A172 (cell line): Measurements from ENCODE around the gene FLNB. TPM values are rescaled to one million over a fixed set of nuclear protein-coding genes. Genes with fewer than 3 reads are reported as not detected.
A peak's percentile ranks its signal among the peaks of the same experiment; 100 is the strongest.

Source experiments
- DNase-seq: peaks from one replicate; pipeline ENCODE4 v3.0.0-alpha.2; 2015; ENCODE audit warnings: low spot score
- total RNA-seq: library from RNA; depleted of rRNA; stranded (reverse); fragments of >200 nt; shearing (Covaris generic); gene quantifications from 2 replicates; pipeline ENCODE4 v1.2.3, GENCODE V29; 2014; rRNA removed

Gene FLNB, protein sequence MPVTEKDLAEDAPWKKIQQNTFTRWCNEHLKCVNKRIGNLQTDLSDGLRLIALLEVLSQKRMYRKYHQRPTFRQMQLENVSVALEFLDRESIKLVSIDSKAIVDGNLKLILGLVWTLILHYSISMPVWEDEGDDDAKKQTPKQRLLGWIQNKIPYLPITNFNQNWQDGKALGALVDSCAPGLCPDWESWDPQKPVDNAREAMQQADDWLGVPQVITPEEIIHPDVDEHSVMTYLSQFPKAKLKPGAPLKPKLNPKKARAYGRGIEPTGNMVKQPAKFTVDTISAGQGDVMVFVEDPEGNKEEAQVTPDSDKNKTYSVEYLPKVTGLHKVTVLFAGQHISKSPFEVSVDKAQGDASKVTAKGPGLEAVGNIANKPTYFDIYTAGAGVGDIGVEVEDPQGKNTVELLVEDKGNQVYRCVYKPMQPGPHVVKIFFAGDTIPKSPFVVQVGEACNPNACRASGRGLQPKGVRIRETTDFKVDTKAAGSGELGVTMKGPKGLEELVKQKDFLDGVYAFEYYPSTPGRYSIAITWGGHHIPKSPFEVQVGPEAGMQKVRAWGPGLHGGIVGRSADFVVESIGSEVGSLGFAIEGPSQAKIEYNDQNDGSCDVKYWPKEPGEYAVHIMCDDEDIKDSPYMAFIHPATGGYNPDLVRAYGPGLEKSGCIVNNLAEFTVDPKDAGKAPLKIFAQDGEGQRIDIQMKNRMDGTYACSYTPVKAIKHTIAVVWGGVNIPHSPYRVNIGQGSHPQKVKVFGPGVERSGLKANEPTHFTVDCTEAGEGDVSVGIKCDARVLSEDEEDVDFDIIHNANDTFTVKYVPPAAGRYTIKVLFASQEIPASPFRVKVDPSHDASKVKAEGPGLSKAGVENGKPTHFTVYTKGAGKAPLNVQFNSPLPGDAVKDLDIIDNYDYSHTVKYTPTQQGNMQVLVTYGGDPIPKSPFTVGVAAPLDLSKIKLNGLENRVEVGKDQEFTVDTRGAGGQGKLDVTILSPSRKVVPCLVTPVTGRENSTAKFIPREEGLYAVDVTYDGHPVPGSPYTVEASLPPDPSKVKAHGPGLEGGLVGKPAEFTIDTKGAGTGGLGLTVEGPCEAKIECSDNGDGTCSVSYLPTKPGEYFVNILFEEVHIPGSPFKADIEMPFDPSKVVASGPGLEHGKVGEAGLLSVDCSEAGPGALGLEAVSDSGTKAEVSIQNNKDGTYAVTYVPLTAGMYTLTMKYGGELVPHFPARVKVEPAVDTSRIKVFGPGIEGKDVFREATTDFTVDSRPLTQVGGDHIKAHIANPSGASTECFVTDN (N-terminal part only)
- total RNA-seq: 225 and 260 TPM in 2 replicates

GRCh38 chr3:58008141-58009025 lies at the start of gene FLNB:
TSS of gene FLNB (plus strand) at chr3:58008422. CDS start at chr3:58008565, 143 bp downstream.
- DNase-seq: peak; percentile 60

- peak; percentile 93 for DNase-seq
Observed at GRCh38 chr3:57958642-57959422, 49.4 kb upstream of the FLNB start.

DNA sequence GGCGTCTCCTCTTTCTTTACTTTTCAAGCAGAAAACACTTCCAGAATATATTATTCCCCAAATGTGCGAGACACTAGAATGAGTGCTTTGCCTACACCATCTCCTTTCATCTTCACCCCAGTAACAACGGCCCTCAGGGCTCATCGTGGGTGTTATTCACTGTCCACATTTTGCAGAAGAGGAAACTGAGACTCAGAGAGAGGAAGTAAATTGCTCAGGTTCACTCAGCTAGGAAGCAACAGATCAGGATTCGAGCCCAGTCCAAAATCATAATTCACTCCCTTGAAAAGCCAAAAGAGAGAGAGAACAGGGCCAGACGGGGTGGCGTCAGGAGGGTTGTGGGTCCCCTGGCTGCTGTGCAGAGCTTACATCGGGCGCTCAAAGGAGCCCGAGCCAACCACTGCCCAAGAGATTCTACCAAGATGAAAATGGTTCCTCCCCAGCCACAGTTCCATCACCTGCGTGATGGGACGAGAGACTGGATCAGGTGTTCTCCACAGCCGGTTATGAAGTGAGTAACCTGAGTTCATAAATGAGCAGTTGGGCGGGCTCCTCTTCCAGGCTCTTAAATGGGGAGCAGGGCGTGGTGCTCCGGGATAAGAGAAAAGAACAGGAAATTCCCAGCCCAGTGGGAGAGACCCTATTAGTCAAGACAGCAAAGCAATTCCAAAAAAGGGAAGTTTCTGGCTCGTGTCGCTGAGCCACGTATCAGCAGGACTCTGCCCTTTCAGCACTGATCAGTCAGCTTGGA lies 48.6 kb upstream of the FLNB start:
- peak; percentile 97 for DNase-seq

- DNase-seq: no peak
Observed at GRCh38 chr3:57960174-57960505, 48.1 kb upstream of the FLNB start.

- no peak for DNase-seq
Observed at GRCh38 chr3:57961177-57961827, 46.9 kb upstream of the FLNB start.

GRCh38 chr3:57961828-57962447 lies 46.3 kb upstream of the FLNB start:
- peak; percentile 77 for DNase-seq

GRCh38 chr3:57962448-57962834 lies 45.8 kb upstream of the FLNB start:
- no peak for DNase-seq

GRCh38 chr3:57963811-57964346 lies 44.3 kb upstream of the FLNB start:
- no peak for DNase-seq

GRCh38 chr3:57966829-57967228 lies 41.4 kb upstream of the FLNB start:
- DNase-seq: no peak

DNA sequence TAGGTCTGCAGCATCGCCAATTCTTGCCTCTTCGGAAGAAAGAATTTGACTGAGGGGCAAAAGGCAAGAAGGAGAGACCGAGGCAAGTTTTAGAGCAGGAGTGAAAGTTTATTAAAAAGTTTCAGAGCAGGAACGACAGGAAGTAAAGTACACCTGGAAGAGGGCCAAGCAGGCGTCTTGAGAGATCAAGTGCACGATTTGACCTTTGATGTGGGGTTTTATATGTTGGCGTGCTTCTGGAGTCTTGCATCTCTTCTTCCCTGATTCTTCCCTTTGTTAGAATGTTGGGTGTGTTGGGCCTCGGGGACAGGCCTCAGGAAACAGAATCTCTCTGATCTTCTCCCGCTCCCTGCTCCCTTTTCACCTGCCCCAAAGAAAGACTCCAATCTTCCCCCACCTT lies 40.6 kb upstream of the FLNB start:
- no peak for DNase-seq

GRCh38 chr3:57968501-57968900 lies 39.7 kb upstream of the FLNB start:
- DNase-seq: no peak

DNA sequence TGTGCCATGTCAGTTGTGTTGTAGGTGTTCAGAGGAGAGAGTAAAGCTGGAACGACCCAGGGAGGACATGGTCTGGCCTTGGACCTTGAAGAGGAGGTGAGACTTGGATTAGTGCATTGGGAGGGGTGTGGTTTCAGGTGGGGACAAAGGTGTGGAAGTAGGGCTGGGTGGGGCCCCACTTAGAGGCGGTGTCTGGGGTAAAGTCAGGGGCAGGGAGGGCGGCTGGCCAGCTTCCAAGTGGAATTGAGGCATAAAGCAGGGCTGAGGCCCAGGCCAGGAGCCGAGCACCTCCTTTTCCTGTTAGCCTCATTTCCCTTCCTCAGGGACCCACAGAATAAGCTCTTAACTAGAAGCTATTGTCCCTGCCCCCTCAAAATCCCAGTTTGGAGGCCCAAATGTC lies 36.2 kb upstream of the FLNB start:
- no peak for DNase-seq

DNA sequence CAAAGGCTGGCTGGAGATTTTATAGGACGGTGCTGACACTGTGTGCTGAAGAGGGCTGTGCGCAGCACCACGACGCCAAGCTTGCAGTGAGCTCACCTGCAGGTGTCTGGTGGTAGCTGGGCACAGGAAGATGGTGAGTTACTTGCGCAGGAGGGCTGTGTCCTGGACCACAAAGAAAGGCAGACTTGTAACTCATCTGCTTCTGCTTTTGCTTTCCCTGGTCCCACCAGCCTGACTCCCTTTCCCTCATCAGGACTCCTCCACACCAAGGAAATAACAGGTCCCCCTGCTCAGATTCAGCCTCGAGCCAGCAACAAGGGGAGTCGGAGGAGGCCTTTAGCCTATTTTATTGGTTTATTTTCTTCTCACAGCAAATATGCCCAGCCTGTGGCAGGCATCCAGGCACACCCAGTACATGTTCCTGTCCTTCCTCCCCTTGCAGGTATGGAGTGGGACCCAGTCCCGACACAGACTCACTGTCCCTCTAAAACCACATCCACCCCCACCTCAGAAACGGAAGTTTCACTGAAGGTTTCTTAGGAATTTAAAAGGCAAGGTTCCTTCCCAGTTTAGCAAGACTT lies 35.6 kb upstream of the FLNB start:
- DNase-seq: peak; percentile 74

DNA sequence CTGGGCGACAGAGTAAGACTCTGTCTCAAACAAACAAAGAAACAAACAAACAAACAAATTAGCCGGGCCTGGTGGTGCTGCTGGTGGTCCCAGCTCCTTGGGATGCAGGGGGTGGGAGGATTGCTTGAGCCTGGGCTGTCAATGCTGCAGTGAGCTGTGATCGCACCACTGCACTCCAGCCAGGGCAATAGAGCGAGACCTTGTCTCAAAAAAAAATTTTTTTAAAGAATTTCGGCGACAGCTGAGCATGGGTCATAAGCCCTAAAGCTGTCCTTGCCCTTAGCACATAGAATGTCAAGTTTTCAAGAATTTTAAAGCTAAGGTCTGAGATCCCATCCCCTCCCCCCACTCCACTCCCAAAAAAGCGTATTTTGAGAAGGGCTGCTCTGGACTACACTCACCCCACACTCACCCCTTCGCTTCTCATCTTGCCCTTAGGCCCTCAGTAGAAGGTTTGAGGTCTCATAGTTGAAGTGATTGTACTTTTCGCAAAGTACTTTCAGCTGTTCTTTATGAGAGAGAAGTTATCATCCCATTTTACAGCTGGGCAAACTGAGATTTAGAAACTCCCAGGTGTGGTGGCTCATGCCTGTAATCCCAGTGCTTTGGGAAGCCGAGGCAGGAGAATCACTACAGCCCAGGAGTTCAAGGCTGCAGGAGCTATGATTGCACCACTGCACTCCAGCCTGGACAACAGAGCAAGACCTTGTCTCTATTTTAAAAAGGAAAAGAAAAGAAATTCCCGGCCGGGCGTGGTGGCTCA lies 34.3 kb upstream of the FLNB start:
- DNase-seq: no peak

DNA sequence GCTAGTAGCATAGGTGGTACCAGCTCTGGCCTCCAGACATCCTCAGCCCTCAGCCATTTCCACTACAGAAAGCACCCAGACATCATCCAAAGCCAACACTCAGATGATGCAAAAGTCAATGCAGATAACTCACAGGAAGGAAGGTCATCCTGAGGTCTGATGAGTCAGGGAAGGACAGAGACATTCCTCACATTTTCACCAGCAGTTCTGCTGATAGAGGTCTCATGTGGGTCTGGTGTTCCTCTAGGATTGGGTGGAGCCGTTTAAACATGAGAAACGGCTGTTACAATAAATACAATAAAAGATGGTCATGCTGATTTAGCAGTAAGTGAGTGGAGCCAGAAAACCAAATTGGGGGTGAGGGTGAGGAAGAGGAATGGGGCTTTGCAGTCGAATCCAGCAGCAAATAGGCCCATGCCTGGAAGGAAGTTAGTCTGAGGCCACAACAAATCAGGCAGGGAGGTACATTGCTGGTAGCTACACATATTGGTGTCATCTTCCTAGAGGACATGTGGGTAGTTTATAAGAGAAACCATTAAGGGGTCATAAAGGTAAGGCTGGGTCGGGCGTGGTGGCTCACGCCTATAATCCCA lies 33.3 kb upstream of the FLNB start:
- peak; percentile 99 for DNase-seq

DNA sequence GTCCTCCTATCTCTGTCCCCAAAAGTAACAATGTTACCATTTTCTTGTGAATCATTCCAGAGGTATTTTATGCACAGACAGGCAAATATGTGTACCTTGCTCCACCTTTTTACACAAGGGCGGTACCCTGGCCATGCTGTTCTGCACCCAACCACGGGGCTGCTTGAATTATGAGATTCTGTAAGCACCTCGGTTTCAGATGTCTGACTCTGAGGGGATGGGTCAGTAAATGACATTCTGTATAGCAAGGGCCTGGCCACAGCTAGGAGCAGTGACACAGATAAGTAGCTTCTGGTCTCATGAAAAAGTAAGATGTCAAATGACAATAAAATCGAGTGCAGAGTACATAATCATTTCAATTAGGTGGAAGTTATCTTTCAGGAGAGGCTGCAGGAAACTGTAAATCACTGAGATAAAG lies 30.4 kb upstream of the FLNB start:
- DNase-seq: peak; percentile 77

- peak; percentile 77 for DNase-seq
Observed at GRCh38 chr3:57978316-57978715, 29.9 kb upstream of the FLNB start.
